AML-193 (cell line): Measurements from ENCODE around the gene OTOG.

Experiments used
- DNase-seq, 2 experiments: peaks; one replicate each; lab custom pipeline; 2025; lab: John Stamatoyannopoulos, UW

Gene OTOG

GRCh38 chr11:17633987-17634775 is 87.1 kb downstream of the OTOG start:
- DNase-seq: no peak

GRCh38 chr11:17634776-17635550 is 87.9 kb downstream of the OTOG start:
- DNase-seq: no peak

- DNase-seq: no peak
These were observed 88.5 kb downstream of the OTOG start for GRCh38 chr11:17635551-17635938.

- no peak for DNase-seq
These were observed 89.7 kb downstream of the OTOG start for GRCh38 chr11:17636721-17637120.

- no peak for DNase-seq
These were observed 90.8 kb downstream of the OTOG start for GRCh38 chr11:17637901-17638300.

GRCh38 chr11:17638311-17638710 is 91.3 kb downstream of the OTOG start:
- DNase-seq: no peak

GRCh38 chr11:17639091-17639490 is 92.0 kb downstream of the OTOG start:
- DNase-seq: no peak

- no peak for DNase-seq
These were observed 92.7 kb downstream of the OTOG start for GRCh38 chr11:17639781-17640180.

GRCh38 chr11:17640493-17641164 is 93.6 kb downstream of the OTOG start:
- no peak for DNase-seq

GRCh38 chr11:17641792-17642350 is 94.8 kb downstream of the OTOG start:
- DNase-seq: no peak

GRCh38 chr11:17642370-17642769 is 95.3 kb downstream of the OTOG start:
- no peak for DNase-seq

GRCh38 chr11:17642980-17643379 is 95.9 kb downstream of the OTOG start:
- DNase-seq: no peak

GRCh38 chr11:17643506-17644405 is 96.7 kb downstream of the OTOG start:
- no peak for DNase-seq

GRCh38 chr11:17645190-17645970 is 98.3 kb downstream of the OTOG start:
- no peak for DNase-seq

- no peak for DNase-seq
These were observed 99.5 kb downstream of the OTOG start for GRCh38 chr11:17646451-17647145.

GRCh38 chr11:17648528-17648927 is 101.5 kb downstream of the OTOG start:
- DNase-seq: no peak

- no peak for DNase-seq
These were observed 102.2 kb downstream of the OTOG start for GRCh38 chr11:17649261-17649660.

- DNase-seq: no peak
These were observed 102.6 kb downstream of the OTOG start for GRCh38 chr11:17649696-17650095.

GRCh38 chr11:17650127-17650911 is 103.3 kb downstream of the OTOG start:
- DNase-seq: no peak
